GM12872 (cell line): Measurements from ENCODE around the gene VSTM2B.

Source experiments
- TF ChIP-seq, protein P1 (sequence below): IDR thresholded peaks from 3 replicates; pipeline ENCODE4 v1.5.1; 2011; ENCODE audit warnings: low read depth, mild to moderate bottlenecking, low read length, moderate library complexity; ENCODE audit not compliant: insufficient read depth

The VSTM2B gene

GRCh38 chr19:29504454-29504853, 21.3 kb upstream of the VSTM2B start:
- TF ChIP-seq, protein P1, sequence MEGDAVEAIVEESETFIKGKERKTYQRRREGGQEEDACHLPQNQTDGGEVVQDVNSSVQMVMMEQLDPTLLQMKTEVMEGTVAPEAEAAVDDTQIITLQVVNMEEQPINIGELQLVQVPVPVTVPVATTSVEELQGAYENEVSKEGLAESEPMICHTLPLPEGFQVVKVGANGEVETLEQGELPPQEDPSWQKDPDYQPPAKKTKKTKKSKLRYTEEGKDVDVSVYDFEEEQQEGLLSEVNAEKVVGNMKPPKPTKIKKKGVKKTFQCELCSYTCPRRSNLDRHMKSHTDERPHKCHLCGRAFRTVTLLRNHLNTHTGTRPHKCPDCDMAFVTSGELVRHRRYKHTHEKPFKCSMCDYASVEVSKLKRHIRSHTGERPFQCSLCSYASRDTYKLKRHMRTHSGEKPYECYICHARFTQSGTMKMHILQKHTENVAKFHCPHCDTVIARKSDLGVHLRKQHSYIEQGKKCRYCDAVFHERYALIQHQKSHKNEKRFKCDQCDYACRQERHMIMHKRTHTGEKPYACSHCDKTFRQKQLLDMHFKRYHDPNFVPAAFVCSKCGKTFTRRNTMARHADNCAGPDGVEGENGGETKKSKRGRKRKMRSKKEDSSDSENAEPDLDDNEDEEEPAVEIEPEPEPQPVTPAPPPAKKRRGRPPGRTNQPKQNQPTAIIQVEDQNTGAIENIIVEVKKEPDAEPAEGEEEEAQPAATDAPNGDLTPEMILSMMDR, result no peak

GRCh38 chr19:29505097-29505824, 20.5 kb upstream of the VSTM2B start:
- TF ChIP-seq, protein P1, result no peak

GRCh38 chr19:29506619-29506911, 19.2 kb upstream of the VSTM2B start:
- TF ChIP-seq, protein P1, result no peak

DNA sequence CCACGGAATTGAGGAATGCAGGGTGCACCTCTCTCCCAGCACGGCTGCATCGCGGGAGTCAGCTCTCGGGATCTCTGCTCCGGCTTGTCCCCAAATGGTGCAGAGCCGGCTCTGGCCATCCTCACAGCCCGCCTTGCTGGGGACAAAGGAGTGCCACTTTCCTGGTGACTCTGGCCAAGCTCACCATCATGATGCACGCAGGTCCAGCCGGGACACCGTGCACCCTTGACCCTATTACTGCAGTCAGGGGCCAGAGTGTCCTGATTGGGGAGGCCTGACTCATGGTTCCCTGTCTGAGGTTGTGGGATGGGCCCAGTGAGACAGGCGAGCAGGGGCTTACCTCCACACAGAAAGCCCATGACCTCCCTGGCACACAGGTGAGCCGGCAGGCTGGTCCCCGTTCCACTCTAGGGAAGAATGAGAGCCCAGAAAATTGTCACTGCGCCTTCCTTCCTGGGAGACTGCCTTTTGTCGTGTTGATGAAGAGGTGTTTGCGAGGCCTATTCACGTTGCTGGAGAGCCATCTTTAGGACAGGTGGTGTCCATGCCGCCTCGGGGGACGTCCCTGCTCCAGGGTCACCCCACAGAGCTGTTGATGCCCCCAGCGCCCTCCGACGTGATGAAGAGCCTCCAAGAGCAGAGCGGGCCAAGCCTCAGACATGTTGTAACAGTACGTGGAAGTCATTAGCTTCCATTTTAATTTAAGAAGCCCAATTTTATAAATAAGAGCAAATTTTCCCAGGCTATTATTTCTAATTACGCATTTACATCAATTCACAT, 18.5 kb upstream of the VSTM2B start:
- TF ChIP-seq, protein P1, result no peak

DNA sequence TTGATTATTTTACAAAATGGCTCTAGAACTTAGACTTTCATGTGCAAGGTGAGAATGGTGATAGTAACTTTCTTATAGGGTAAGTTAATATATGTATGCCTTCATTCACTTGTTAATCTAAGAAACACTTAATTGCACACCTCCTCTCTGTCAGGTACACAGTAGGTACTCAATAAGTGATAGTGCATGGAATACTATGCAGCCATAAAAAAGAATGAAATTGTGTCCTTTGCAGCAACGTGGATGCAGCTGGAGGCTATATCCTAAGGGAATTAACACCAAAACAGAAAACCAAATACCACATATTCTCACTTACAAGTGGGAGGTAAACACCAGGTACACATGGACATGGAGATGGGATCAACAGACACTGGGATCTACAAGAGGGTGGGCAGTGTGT, 17.6 kb upstream of the VSTM2B start:
- TF ChIP-seq, protein P1, result no peak

- TF ChIP-seq, protein P1, result no peak
Measured at GRCh38 chr19:29509456-29509855, 16.3 kb upstream of the VSTM2B start.

GRCh38 chr19:29510701-29511265, 15.0 kb upstream of the VSTM2B start:
- TF ChIP-seq, protein P1, result no peak
